GM18511 (cell line): ENCODE results near the gene FZD2.

ENCODE experiments used
- ATAC-seq: cut with Tn5 transposase; IDR thresholded peaks from one replicate; pipeline ENCODE4 v1.9.1; 2021; ENCODE audit warnings: mild to moderate bottlenecking, moderate library complexity; ENCODE audit not compliant: unreplicated experiment

The FZD2 gene

GRCh38 chr17:44604768-44605485, 47.6 kb downstream of the FZD2 start:
- no peak for ATAC-seq

- ATAC-seq = no peak
These were observed 49.4 kb downstream of the FZD2 start for GRCh38 chr17:44606658-44607057.

DNA sequence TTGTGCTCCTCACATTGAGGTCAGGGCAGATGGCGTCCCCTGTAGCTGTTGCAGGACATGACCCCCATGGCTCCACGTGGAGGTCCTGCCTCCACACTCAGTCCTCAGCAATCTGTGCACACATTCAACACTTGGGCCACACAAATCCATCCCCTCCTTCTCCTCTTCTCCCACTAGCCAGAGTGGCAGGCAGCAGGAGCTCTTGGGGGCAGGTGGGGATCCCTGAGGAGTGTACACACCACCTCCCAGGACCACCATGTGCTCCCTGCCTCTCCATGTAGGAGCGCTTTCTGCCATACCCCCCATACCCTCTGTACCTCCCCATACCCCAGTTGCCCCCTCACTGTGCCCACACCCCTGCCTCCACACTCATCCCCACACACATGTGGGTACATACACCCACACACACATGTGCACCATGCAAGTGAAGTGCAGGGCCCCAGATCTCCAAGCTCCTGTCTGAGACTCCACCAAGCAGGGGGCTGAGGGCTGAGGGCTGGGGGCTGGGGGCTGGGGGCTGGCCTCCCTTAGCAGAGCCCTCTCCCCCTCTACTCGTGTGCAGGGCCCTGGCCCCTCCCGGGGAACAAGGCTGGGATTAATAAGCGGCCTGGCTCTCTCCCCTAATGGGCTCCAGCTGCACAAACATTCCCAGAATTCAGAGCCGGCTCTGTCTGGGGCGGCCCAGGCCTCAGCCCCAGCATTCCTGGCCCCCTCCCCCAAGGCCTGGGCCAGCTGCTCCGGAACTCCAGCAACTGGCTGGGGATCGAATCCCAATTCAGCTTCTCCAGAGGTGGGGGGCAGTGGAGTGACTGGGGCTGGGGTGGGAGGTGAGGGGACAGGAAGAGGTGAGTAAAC, 50.8 kb downstream of the FZD2 start:
- no peak for ATAC-seq

DNA sequence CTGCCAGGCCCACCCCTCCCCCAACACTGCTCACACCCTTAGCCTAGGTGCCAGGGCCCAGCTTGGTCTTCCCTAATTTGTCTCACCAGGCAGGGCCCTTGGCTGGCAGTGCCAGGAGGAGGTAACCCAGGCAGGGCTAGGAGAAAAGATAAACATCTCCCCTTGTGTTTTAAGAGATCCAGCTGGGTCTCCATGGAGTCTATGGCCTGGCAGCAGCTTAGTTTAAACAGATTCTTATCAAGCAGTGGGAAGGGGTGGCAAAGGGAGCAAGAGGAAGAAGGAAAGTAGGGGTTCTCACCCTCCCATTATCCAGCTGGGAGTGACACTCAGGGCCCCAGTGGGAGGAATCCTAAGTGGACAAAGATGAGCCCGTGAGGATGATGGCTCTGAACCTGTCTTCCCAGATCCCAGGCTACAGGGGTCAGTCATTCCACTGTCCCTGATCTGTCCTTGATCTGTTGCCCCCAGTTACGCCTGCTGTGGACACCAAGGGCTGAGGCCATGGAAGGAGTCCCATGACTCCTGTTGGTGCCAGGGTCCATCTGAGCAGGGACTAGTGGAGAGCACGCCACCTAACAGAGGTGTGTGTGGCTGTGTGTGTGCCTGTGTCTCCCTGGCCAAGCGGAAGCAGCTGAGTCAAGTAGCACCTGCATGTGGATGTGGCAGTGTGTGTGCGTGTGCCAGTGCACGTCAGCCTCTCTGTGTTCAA, 51.6 kb downstream of the FZD2 start:
- ATAC-seq = no peak

DNA sequence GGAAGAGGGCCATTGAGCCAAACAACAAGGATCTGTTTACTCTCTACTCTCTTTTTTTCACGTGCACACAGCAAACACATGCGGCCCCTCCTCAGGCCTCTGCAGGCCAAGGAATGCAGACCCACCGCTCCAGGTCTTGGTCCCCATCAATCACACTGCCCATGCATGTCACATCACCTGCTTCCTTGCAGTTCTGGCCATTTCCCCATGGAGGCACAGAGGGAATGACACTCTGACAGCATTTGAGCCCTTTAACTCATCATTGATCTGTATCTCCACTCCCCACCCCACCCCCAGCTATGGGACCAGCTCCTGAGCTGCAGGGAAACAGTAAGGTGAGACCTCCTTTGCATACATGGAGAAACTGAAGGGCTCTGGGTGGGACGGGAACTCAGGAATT, 53.0 kb downstream of the FZD2 start:
- ATAC-seq = no peak
